Esophagus muscularis mucosa (tissue), 3 donors: ENCODE measurements around the gene ITSN2.

Source experiments
- POLR2AphosphoS5 ChIP-seq, 2 donors: sonication (generic); formaldehyde crosslinking; IDR thresholded peaks; one replicate each; pipeline ENCODE4 v1.6.1; 2017; ENCODE audit warnings: antibody characterized with exemption in 2 of 2
- TF ChIP-seq, protein P1 (sequence below), 3 experiments: fragments of 200-600 bp in 2 of 3; fragments of 450-650 bp in 1 of 3; sonication (generic) in 2 of 3; IDR thresholded peaks; one replicate each; pipeline ENCODE4 v1.5.1; 2017 to 2019; ENCODE audit warnings: antibody characterized with exemption in 3 of 3, mild to moderate bottlenecking in 2 of 3, moderate library complexity in 1 of 3

- TF ChIP-seq, protein P1, sequence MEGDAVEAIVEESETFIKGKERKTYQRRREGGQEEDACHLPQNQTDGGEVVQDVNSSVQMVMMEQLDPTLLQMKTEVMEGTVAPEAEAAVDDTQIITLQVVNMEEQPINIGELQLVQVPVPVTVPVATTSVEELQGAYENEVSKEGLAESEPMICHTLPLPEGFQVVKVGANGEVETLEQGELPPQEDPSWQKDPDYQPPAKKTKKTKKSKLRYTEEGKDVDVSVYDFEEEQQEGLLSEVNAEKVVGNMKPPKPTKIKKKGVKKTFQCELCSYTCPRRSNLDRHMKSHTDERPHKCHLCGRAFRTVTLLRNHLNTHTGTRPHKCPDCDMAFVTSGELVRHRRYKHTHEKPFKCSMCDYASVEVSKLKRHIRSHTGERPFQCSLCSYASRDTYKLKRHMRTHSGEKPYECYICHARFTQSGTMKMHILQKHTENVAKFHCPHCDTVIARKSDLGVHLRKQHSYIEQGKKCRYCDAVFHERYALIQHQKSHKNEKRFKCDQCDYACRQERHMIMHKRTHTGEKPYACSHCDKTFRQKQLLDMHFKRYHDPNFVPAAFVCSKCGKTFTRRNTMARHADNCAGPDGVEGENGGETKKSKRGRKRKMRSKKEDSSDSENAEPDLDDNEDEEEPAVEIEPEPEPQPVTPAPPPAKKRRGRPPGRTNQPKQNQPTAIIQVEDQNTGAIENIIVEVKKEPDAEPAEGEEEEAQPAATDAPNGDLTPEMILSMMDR (IDR thresholded peaks at IDR 0.05) = no peak
- no peak for TF ChIP-seq POLR2AphosphoS5 (IDR thresholded peaks at IDR 0.05)
Measured at GRCh38 chr2:24245986-24246776, 114.2 kb downstream of the ITSN2 start.
